Endothelial cell of umbilical vein (primary cell): ENCODE data around the gene TMEM239. TPM values are rescaled to one million over a fixed set of nuclear protein-coding genes. Genes with fewer than 3 reads are reported as not detected.

Source experiments
- BruUV-seq: library from RNA; stranded (reverse); fragments of 400-500 nt; replicated peaks from 2 replicates; lab custom pipeline; 2021; lab: Mats Ljungman, UMichigan
- CTCF ChIA-PET: fragments of 300-600, 350-600 bp; sonication (Branson Sonifier 250); formaldehyde crosslinking; loops from one replicate; lab custom pipeline; 2021; ENCODE audit warnings: antibody characterized with exemption, inconsistent platforms; lab: Charles Lee
- POLR2A ChIA-PET: fragments of 300-600, 350-600 bp; sonication (Branson Sonifier 250); formaldehyde crosslinking; loops from one replicate; lab custom pipeline; 2021; ENCODE audit warnings: antibody characterized with exemption, inconsistent platforms; lab: Charles Lee
- DNase-seq: peaks from one replicate; pipeline ENCODE4 v3.0.0-alpha.2; 2011; ENCODE audit warnings: low read depth, low spot score
- FAIRE-seq: peaks from 2 replicates; lab custom pipeline; 2011; peaks lifted over from hg19 to GRCh38; lab: Jason Lieb, UNC
- H2AFZ ChIP-seq: 2 replicates; pipeline ENCODE4 v1.6.0; 2012; ENCODE audit warnings: low read depth, low read length, control low read depth, inconsistent platforms
- H3K27ac ChIP-seq: 2 replicates; pipeline ENCODE4 v1.5.1; 2011; ENCODE audit warnings: low read depth, mild to moderate bottlenecking, control low read depth, low read length, moderate library complexity; ENCODE audit not compliant: insufficient read depth
- H3K27me3 ChIP-seq, 2 experiments: 2 replicates each; pipeline versions ENCODE4 v1.6.0 to v1.6.1; 2011; ENCODE audit warnings: low read length in 2 of 2, mixed read lengths in 1 of 2; ENCODE audit not compliant: control insufficient read depth in 2 of 2, insufficient read depth in 2 of 2
- H3K36me3 ChIP-seq, 2 experiments: 2 replicates in 1 of 2; 3 replicates in 1 of 2; pipeline ENCODE4 v1.5.1; 2011; ENCODE audit warnings: low read length in 2 of 2, mild to moderate bottlenecking in 1 of 2, moderate library complexity in 1 of 2; ENCODE audit not compliant: control insufficient read depth in 2 of 2, insufficient read depth in 2 of 2; ENCODE audit errors: extremely low read depth in 1 of 2
- H3K4me1 ChIP-seq: 3 replicates; pipeline ENCODE4 v1.5.1; 2011; ENCODE audit warnings: mild to moderate bottlenecking, low read length; ENCODE audit not compliant: control insufficient read depth, insufficient read depth; ENCODE audit errors: extremely low read depth
- H3K4me2 ChIP-seq: 2 replicates; pipeline ENCODE4 v1.6.1; 2011; ENCODE audit warnings: low read length, control low read depth, mixed read lengths; ENCODE audit not compliant: insufficient read depth
- H3K4me3 ChIP-seq, 3 experiments: fragments of 200-600 bp in 1 of 3; sonication (generic), shearing (Covaris generic) in 1 of 3; replicated peaks in 1 of 3; 2 replicates each; pipeline ENCODE4 v1.5.1; 2011 to 2016; ENCODE audit warnings: control low read depth in 3 of 3, low read length in 3 of 3, mild to moderate bottlenecking in 2 of 3, inconsistent platforms in 1 of 3, low read depth in 1 of 3, moderate library complexity in 1 of 3; ENCODE audit not compliant: insufficient read depth in 1 of 3
- H3K79me2 ChIP-seq: 2 replicates; pipeline ENCODE4 v1.6.0; 2012; ENCODE audit warnings: low read length, inconsistent platforms; ENCODE audit not compliant: control insufficient read depth, insufficient read depth
- H3K9ac ChIP-seq: replicated peaks from 2 replicates; pipeline ENCODE3; 2011; ENCODE audit warnings: low read length, control low read depth; ENCODE audit not compliant: insufficient read depth; ENCODE audit errors: extremely low read depth
- H3K9me1 ChIP-seq: replicated peaks from 3 replicates; pipeline ENCODE4 v1.6.0; 2011; ENCODE audit warnings: mild to moderate bottlenecking, low read length; ENCODE audit not compliant: control insufficient read depth, insufficient read depth; ENCODE audit errors: extremely low read depth
- H3K9me3 ChIP-seq: replicated peaks from 2 replicates; pipeline ENCODE4 v1.5.1; 2012; ENCODE audit warnings: low read length, inconsistent platforms; ENCODE audit not compliant: control insufficient read depth, insufficient read depth
- H4K20me1 ChIP-seq: replicated peaks from 2 replicates; pipeline ENCODE3; 2011; ENCODE audit warnings: mild to moderate bottlenecking, low read length; ENCODE audit not compliant: control insufficient read depth, insufficient read depth; ENCODE audit errors: extremely low read depth
- EZH2 ChIP-seq: IDR thresholded peaks from 2 replicates; pipeline ENCODE4 v1.6.1; 2012; ENCODE audit warnings: borderline replicate concordance, low read depth, mild to moderate bottlenecking, moderate library complexity, low read length, inconsistent platforms; ENCODE audit not compliant: severe bottlenecking
- FOS ChIP-seq: IDR thresholded peaks from 2 replicates; pipeline ENCODE4 v1.6.1; 2011; ENCODE audit warnings: mild to moderate bottlenecking, low read length, moderate library complexity, borderline replicate concordance; ENCODE audit not compliant: insufficient read depth
- GATA2 ChIP-seq: IDR thresholded peaks from 2 replicates; pipeline ENCODE4 v1.7.0; 2011; ENCODE audit warnings: low read depth, mild to moderate bottlenecking, moderate library complexity, mixed read lengths, low read length; ENCODE audit not compliant: insufficient read length, insufficient read depth
- JUN ChIP-seq: IDR thresholded peaks from 2 replicates; pipeline ENCODE4 v1.6.1; 2011; ENCODE audit warnings: borderline replicate concordance, low read depth; ENCODE audit not compliant: insufficient read length, insufficient read depth
- POLR2A ChIP-seq: IDR thresholded peaks from 2 replicates; pipeline ENCODE4 v1.6.1; 2012; ENCODE audit warnings: low read depth, mild to moderate bottlenecking, control low read depth, low read length
- POLR2AphosphoS5 ChIP-seq: IDR thresholded peaks from 2 replicates; pipeline ENCODE4 v1.6.1; 2012; ENCODE audit warnings: low read depth, mild to moderate bottlenecking, control low read depth, low read length, moderate library complexity; ENCODE audit not compliant: insufficient read depth
- dilution Hi-C: fragments of 300-500 bp; cut with MboI; formaldehyde crosslinking; loops from one replicate; pipeline ENCODE4 v1.15.0; 2019; ENCODE audit warnings: low sequenced_read_pairs; ENCODE audit not compliant: extremely low pct_ligation_motif_present
- intact Hi-C: fragments of 100-400 bp; cut with micrococcal nuclease; formaldehyde crosslinking; loops from one replicate; pipeline ENCODE4 v1.10.0; 2022
- polyA plus RNA-seq, 4 experiments: library from polyadenylated mRNA; depleted of rRNA in 3 of 4; stranded (reverse) in 3 of 4; unstranded in 1 of 4; fragments of >200 nt; gene quantifications; 2 replicates each; pipeline versions ENCODE4 v1.2.1 to v1.2.3, GENCODE V29; 2011 to 2012; ENCODE audit warnings: missing spikeins in 1 of 4
- total RNA-seq: library from RNA; stranded (reverse); gene quantifications from 2 replicates; pipeline ENCODE4 v1.2.3, GENCODE V29; 2021
- TF ChIP-seq, protein P1 (sequence below), 2 donors: IDR thresholded peaks; 1 replicate in 1 of 2; 2 replicates in 1 of 2; pipeline ENCODE4 v1.5.1; 2011; ENCODE audit warnings: low read length in 2 of 2, mild to moderate bottlenecking in 2 of 2, moderate library complexity in 2 of 2, control low read depth in 1 of 2, inconsistent platforms in 1 of 2, low read depth in 1 of 2; ENCODE audit not compliant: insufficient read depth in 1 of 2; ENCODE audit errors: extremely low read depth in 1 of 2

The TMEM239 gene
- total and polyA plus RNA-seq, 2 donors (not counting 3 experiments of a cell fraction or from before 2014, with no cell fraction given): not detected

DNA sequence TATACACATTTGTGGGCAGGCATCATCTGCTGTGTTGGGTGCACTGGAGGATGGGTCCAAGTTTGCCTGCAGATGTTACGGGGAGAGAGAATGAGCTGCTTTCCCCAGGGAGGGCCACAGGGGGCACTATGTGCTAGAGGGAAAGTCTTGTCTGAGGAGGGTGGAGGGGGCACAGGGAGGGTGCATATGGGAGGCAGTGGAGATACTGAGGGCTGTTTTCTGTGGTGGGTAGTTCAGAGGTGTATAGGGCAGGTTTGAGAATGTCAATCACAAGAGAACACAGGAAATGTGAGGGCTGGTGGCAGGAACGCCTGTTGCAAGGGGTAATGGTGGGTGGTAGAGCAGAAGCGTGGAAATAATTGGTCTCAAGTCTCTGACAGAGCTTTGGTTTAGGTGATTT lies 49.5 kb downstream of the TMEM239 start:
- H3K27ac ChIP-seq: no peak overlapping the region
- TF ChIP-seq, protein P1, sequence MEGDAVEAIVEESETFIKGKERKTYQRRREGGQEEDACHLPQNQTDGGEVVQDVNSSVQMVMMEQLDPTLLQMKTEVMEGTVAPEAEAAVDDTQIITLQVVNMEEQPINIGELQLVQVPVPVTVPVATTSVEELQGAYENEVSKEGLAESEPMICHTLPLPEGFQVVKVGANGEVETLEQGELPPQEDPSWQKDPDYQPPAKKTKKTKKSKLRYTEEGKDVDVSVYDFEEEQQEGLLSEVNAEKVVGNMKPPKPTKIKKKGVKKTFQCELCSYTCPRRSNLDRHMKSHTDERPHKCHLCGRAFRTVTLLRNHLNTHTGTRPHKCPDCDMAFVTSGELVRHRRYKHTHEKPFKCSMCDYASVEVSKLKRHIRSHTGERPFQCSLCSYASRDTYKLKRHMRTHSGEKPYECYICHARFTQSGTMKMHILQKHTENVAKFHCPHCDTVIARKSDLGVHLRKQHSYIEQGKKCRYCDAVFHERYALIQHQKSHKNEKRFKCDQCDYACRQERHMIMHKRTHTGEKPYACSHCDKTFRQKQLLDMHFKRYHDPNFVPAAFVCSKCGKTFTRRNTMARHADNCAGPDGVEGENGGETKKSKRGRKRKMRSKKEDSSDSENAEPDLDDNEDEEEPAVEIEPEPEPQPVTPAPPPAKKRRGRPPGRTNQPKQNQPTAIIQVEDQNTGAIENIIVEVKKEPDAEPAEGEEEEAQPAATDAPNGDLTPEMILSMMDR (IDR thresholded peaks at IDR 0.05; ENCODE audit: extremely low read depth in 1 of 2, insufficient read depth in 1 of 2, low read depth in 1 of 2, low read length in 2 of 2): peak in 1 of 2 donors; percentile 16
- TF ChIP-seq POLR2AphosphoS5: no peak
- no peak for TF ChIP-seq EZH2
- DNase-seq: no peak
- ChIA-PET CTCF (interaction anchor here (0.9 to 2.5 kb wide), 7 partner anchors 14 to 176 kb away, joined by 3 to 14 read pairs (median 4); no protein-coding TSS in a partner anchor), POLR2A (no interaction called here)
- no peak for FAIRE-seq
- no peak overlapping the region for H3K9ac ChIP-seq
- no peaks in the 10 kb centered on the region for H3K9me1 ChIP-seq
- no TSS peak for BruUV-seq
- peaks cover 5% of the 10 kb centered on the region for H3K4me1 ChIP-seq
- dilution Hi-C loops (no loop called here), intact Hi-C loops (no loop called here)
- no peaks in the 10 kb centered on the region for H3K79me2 ChIP-seq
- no peak overlapping the region for H3K4me3 ChIP-seq
- no peaks in the 10 kb centered on the region for H4K20me1 ChIP-seq
- H2AFZ ChIP-seq: no peak overlapping the region
- no peaks in the 10 kb centered on the region for H3K27me3 ChIP-seq
- no peak overlapping the region for H3K4me2 ChIP-seq
- H3K36me3 ChIP-seq: peaks cover 0 to 34% of the 10 kb centered on the region in 2 experiments
- no peaks in the 10 kb centered on the region for H3K9me3 ChIP-seq

- Histone ChIP-seq H3K9ac (no peak overlapping the region), H3K9me3 (no peaks in the 10 kb centered on the region), H3K79me2 (no peaks in the 10 kb centered on the region), H4K20me1 (no peaks in the 10 kb centered on the region), H3K27ac (no peak overlapping the region), H3K4me2 (no peak overlapping the region), H3K9me1 (no peaks in the 10 kb centered on the region), H3K4me1 (peaks cover 11% of the 10 kb centered on the region), H3K4me3 (no peak overlapping the region), H2AFZ (no peak overlapping the region), H3K36me3 (peaks cover 0 to 29% of the 10 kb centered on the region in 2 experiments), H3K27me3 (no peaks in the 10 kb centered on the region)
- CTCF ChIA-PET: interaction anchor here (0.7 to 2.5 kb wide), 4 partner anchors 14 to 135 kb away, joined by 3 to 8 read pairs (median 4); no protein-coding TSS in a partner anchor
- DNase-seq (no peak), FAIRE-seq (no peak)
- dilution Hi-C loops (no loop called here), intact Hi-C loops (no loop called here)
- POLR2A ChIA-PET: no interaction called here
- TF ChIP-seq POLR2A (no peak), EZH2 (no peak), POLR2AphosphoS5 (no peak), GATA2 (no peak), FOS (no peak), JUN (no peak)
- TF ChIP-seq, protein P1 (IDR thresholded peaks at IDR 0.05; ENCODE audit: extremely low read depth in 1 of 2, insufficient read depth in 1 of 2, low read depth in 1 of 2, low read length in 2 of 2): no peak
- no TSS peak for BruUV-seq
Observed at GRCh38 chr20:2866236-2866635, 50.1 kb downstream of the TMEM239 start.
